ENCODE measurements around the gene SKOR2. TPM values are rescaled to one million over a fixed set of nuclear protein-coding genes. Genes with fewer than 3 reads are reported as not detected.

SKOR2 gene
- total RNA-seq, 1 donor from 2014 or later, result not detected

- Histone ChIP-seq H3K79me2 (ENCODE audit: low read depth) (no peaks in the 10 kb centered on the region), H3K36me3 (no peaks in the 10 kb centered on the region), H3K9ac (no peak overlapping the region), H3K9me3 (ENCODE audit: low read depth) (no peaks in the 10 kb centered on the region), H2AFZ (replicated peaks) (no peak overlapping the region), H4K20me1 (ENCODE audit: low read depth) (no peaks in the 10 kb centered on the region), H3K27me3 (peaks cover 15% of the 10 kb centered on the region), H3K4me3 (no peak overlapping the region), H3K4me1 (peaks cover 18% of the 10 kb centered on the region), H3K27ac (no peak overlapping the region), H3K4me2 (no peak overlapping the region), H3F3A (ENCODE audit: low read depth) (peaks cover 5% of the 10 kb centered on the region)
- Mint-ChIP-seq H3K27ac (no peak overlapping the region), H3K4me3 (no peak overlapping the region), H3K36me3 (no peaks in the 10 kb centered on the region), H3K4me1 (no peaks in the 10 kb centered on the region), H3K27me3 (ENCODE audit: insufficient read depth, low read depth) (peaks cover 6% of the 10 kb centered on the region), H3K9me3 (no peaks in the 10 kb centered on the region)
- DNase-seq (ENCODE audit: low spot score), result peak; percentile 76
- TF ChIP-seq EZH2phosphoT487 (IDR thresholded peaks at IDR 0.05) (no peak), EZH2 (IDR thresholded peaks at IDR 0.05) (no peak), CTCF (IDR thresholded peaks at IDR 0.05) (peak; percentile 85)
Observed at GRCh38 chr18:47215554-47216138, 35.8 kb downstream of the SKOR2 start.

- TF ChIP-seq CTCF (IDR thresholded peaks at IDR 0.05), result no peak
- no peak for TF ChIP-seq EZH2 (IDR thresholded peaks at IDR 0.05)
- no peak for TF ChIP-seq EZH2phosphoT487 (IDR thresholded peaks at IDR 0.05)
- peaks cover 45% of the 10 kb centered on the region for H3F3A ChIP-seq (ENCODE audit: low read depth)
- Mint-ChIP-seq H3K27me3 (ENCODE audit: insufficient read depth, low read depth) (no peaks in the 10 kb centered on the region), H3K9me3 (no peaks in the 10 kb centered on the region), H3K4me1 (peaks cover 44% of the 10 kb centered on the region), H3K36me3 (no peaks in the 10 kb centered on the region), H3K4me3 (no peak overlapping the region), H3K27ac (no peak overlapping the region)
- no peaks in the 10 kb centered on the region for H3K9me3 ChIP-seq (ENCODE audit: low read depth)
- H3K4me3 ChIP-seq, result no peak overlapping the region
- H3K79me2 ChIP-seq (ENCODE audit: low read depth), result no peaks in the 10 kb centered on the region
- H2AFZ ChIP-seq (replicated peaks), result no peak overlapping the region
- no peaks in the 10 kb centered on the region for H3K27me3 ChIP-seq
- H3K4me1 ChIP-seq, result peaks cover 65% of the 10 kb centered on the region
- no peak overlapping the region for H3K27ac ChIP-seq
- no peaks in the 10 kb centered on the region for H3K36me3 ChIP-seq
- H4K20me1 ChIP-seq (ENCODE audit: low read depth), result no peaks in the 10 kb centered on the region
- peak; percentile 42 for DNase-seq (ENCODE audit: low spot score)
- peak overlapping the region; percentile 43 for H3K4me2 ChIP-seq
- H3K9ac ChIP-seq, result no peak overlapping the region
Observed at GRCh38 chr18:47209171-47209570, 42.3 kb downstream of the SKOR2 start.

- Histone ChIP-seq H3K27ac (peak overlapping the region; percentile 67), H3K9me3 (ENCODE audit: low read depth) (no peaks in the 10 kb centered on the region)
- H3K27ac Mint-ChIP-seq, result peak overlapping the region; percentile 2
Observed at GRCh38 chr18:47206945-47207637, 44.4 kb downstream of the SKOR2 start.

More at GRCh38 chr18:47206945-47207637, 44.4 kb downstream of the SKOR2 start:
- Histone ChIP-seq H4K20me1 (ENCODE audit: low read depth) (no peaks in the 10 kb centered on the region), H3K4me1 (peaks cover 68% of the 10 kb centered on the region), H3F3A (ENCODE audit: low read depth) (peaks cover 45% of the 10 kb centered on the region), H3K36me3 (no peaks in the 10 kb centered on the region), H3K4me2 (peak overlapping the region; percentile 66), H3K4me3 (peak overlapping the region; percentile 4), H2AFZ (replicated peaks) (no peak overlapping the region), H3K9ac (no peak overlapping the region), H3K27me3 (no peaks in the 10 kb centered on the region), H3K79me2 (ENCODE audit: low read depth) (no peaks in the 10 kb centered on the region)
- Mint-ChIP-seq H3K36me3 (no peaks in the 10 kb centered on the region), H3K4me1 (peaks cover 50% of the 10 kb centered on the region), H3K4me3 (no peak overlapping the region), H3K27me3 (ENCODE audit: insufficient read depth, low read depth) (no peaks in the 10 kb centered on the region), H3K9me3 (no peaks in the 10 kb centered on the region)
- peak; percentile 73 for DNase-seq (ENCODE audit: low spot score)
- TF ChIP-seq CTCF (IDR thresholded peaks at IDR 0.05) (no peak), EZH2phosphoT487 (IDR thresholded peaks at IDR 0.05) (peak; percentile 53)
